GM21737 (cell line): ENCODE results near the gene CFL1.
A peak's percentile ranks its signal among the peaks of the same experiment; 100 is the strongest.
"Not testable (repeated sequence)": the region's sequence is repeated elsewhere in the genome, so short reads cannot be mapped to it uniquely, and the experiment has no call there.

Experiments used
- ATAC-seq: cut with Tn5 transposase; IDR thresholded peaks from one replicate; pipeline ENCODE4 v1.9.1; 2021; ENCODE audit warnings: mild to moderate bottlenecking, moderate library complexity; ENCODE audit not compliant: unreplicated experiment

CFL1 gene

DNA sequence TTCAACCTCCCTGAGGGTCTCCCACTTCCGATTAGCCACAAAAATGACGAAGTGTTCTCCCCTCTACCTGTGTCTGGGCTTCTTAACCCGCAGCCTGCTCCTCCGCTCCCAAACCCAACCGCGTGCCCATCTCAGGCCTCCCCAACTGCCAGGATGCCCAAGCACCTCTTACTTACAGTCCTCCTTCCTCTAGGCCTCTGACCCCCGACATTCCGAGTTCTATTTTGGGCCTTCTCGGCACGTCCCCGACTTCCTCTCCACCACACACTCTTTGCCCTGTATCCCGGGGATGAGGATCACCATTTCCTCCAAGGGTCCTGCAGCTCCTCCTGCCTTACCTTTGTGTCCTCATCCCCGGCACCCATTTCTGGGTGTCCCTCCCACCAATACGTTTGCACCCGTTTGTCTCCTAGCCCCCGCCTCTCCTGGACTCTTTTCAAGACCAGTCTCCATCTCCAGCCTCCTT, 1.9 kb upstream of the CFL1 start:
- ATAC-seq, result no peak

DNA sequence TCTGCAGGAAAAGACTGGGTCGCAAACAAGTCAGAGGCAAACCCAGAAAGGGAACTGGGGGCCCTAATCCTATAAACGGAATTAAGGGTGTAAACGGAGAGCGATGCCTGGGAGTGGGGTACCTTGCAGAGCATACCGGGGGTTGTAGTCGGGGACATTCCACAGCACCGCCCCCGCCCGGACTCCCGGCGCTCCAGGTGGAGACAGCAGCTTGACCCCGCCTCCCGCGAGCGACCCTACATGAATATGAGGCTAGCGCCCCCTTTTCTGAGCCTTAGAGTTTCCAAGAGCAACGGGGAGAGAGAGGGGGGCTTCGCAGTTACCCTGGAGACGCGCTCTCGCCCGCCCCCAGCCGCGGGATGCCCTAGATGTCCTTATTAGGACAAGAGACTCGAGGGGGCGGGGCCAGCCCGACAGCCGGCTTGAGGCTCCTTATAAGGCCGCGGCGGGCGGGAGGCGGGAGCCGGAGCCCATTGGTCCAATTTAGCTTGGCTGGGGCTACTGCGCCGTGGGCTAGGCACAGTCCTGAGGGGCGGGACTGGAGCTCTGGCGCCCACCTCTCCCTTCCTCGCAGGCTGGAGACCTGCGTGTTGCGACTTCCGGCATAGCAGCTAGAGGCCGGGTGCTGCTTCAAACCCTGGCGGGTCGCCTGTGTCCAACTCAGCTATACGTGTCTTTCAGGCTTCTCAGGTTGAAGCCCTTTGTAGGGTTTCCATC, 1.3 kb upstream of the CFL1 start:
- peak; percentile 46 for ATAC-seq

DNA sequence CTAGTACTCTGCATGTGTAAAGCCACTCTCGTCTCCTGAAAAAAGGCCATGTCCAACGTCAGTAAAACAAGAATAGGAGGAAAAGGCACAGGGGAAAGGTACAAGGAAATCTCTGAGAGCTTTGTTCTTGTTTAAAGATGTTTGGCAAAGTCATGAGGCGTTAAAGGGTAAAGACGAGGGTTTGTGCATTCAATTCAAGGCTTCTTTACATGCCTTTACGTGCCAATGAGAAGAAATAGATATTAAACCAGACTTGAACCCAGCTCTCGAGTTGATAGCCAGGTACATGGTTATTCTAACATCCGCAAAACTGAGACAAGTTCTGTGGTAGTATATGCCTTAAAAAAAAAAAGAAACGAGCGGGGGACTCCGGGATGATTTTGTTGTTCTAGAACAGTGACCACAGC, 704 bp upstream of the CFL1 start:
- ATAC-seq, result no peak

DNA sequence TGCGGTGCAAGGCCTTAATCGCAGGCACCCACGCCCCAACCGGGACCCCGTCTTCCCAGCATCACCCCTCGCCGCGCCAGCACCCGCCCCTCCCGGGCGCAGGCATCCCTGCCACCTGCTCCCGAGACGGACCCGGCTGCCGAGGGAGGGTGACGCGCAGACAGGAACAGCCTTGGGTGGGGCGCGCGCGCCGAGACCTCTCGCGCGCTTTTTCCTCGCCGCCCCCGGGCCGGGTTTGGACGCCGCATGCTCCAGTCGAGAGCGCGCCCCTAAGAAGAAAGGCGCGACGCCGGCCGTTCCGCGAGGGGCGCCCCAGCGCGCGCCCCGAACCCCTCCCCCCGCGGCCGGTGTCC, 504 bp downstream of the CFL1 start:
- peak; percentile 0 for ATAC-seq

DNA sequence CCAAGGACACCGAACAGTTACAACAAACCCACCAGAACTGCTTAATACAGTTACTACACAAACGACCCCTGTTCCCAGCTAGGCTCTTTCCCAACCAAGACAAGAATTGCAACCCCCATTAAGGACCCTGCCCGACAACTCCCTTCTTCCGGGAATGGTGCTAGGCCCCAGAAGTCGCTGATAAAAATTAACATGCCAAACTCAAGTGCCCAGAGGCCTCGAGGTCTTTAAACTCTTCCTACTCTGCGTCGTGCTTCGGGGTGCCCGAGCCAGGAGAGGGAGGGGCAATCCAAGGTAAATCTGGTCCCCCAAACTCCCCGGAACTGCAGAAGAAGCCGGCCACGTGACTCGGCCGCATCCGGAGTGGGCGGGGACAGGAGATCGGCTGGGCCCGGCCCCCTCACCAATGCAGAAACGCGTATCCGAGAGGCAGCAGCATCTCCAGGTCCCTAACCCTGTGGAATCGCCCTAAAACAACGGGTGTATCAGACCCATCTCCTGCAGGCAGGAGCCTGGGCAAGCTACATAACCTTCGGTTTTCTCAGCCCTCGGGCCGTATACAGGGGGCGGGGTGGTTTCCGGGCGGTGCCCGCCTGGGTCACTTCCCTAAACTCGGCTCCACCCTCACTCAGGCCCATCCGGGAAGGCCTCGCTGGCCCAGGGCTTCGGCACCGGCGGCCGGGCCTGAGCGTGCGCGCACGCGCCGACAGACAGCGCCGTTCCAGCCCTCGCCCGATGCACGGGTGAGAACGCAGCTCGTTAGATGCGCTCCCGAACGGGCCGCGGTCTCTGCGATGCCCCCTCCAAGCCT, 1.1 kb downstream of the CFL1 start:
- peak; percentile 27 for ATAC-seq

DNA sequence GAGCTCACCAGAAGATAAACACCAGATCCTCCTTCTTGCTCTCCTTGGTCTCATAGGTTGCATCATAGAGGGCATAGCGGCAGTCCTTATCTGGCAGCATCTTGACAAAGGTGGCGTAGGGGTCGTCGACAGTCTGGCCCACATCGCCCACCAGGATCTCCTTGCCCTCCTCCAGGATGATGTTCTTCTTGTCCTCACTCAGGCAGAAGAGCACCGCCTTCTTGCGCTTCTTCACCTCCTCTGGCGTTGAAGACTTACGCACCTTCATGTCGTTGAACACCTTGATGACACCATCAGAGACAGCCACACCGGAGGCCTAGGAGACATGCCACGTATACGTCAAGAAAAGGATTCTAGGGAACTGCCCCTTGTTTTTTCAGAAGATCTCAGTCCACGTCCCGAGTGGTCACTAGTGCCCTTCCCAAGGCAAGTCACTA, 2.0 kb downstream of the CFL1 start:
- no peak for ATAC-seq

DNA sequence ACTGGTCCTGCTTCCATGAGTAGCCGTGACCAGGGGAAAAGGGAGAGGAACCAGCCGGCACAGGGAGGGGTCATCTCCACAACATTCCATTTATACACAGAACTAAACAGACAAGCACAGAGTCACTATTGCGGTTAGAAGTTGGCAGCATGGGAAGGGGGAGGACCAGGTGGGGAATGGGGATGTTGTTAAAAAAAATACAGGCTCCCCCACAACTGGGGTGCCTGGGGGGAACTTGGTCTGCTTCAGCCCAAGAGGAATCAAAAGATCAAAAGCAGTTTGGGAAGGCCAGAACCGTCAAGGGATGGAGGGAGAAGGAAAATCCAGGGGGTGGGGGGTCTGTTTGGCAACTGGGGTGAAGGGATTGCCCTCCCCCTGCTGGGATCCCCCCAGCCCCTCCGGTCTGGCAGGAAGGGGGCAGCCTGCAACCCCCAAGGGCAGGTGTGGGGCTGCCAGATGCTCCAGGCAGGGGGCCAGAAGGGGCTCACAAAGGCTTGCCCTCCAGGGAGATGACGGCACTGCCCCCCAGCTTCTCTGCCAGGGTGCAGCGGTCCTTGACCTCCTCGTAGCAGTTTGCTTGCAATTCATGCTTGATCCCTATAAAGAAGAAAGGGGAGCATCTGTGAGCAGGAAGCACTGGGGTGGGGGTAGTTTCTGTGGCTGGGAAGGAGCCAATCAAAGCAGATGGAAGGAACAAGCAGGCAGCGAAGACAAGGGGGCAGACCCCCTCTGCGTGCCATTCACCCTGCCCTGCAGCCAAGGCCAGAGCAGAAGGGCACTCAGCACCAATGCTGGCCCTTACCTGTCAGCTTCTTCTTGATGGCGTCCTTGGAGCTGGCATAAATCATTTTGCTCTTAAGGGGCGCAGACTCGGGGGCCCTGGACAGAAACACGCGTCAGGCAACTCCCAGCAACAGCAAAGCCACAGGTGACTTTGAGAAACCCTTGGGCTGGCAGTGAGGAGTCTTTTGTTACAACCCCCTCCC, 2.8 kb downstream of the CFL1 start:
- no peak for ATAC-seq

DNA sequence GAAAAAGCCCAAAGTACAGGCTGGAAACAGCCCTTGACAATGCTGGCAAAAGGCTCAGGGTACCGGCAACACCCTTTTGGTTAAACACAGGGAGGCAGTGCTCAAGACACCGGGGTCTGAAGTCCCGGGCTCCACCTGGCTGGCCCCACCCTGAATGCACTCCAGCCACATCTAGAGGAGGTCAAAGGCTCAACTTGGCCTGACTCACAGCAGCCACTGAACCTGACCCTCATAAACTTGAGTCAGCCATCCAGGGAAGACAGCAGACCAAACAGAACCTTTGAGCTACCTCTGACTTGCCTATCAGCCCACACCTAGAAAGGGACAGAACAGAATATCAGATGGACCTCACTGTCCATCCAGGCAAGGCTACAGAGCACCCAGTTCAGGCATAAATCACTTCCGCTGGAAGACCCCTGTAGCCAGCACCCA, 3.8 kb downstream of the CFL1 start:
- ATAC-seq, result no peak

DNA sequence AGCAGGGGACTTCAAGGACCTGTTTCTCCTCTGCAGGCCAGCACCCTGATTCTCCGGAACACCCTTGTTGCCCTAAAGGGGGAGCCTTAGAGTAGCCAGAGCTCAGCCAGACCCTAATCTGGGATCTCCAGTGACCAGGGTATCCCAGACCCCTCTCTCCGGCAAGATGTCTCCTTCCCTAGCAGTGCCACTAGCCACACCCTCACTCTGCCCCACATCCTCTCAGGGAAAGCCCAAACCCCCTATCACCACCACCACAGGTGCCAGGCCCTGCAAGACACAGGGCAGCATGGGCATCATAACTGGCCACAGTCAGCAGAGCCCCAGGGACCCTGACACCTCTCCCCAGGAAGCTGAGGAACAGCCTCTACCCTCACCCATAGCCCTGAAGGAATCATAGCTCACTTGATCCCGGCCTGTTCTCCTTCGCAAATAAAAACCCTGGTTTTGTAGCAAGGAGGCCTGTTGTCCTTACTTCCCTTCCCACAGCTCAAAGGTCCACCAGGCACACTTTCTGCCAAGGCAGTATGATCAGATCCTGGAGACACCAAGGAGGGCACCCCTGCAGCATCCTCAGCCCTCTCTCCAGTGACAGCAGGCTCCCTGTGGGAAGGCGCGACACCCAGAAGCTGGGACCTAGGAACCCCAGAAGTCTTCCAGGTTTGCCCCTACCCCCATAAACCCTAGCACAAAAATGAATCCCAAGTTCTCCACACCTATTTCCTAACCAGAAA, 4.6 kb downstream of the CFL1 start:
- ATAC-seq, result no peak

DNA sequence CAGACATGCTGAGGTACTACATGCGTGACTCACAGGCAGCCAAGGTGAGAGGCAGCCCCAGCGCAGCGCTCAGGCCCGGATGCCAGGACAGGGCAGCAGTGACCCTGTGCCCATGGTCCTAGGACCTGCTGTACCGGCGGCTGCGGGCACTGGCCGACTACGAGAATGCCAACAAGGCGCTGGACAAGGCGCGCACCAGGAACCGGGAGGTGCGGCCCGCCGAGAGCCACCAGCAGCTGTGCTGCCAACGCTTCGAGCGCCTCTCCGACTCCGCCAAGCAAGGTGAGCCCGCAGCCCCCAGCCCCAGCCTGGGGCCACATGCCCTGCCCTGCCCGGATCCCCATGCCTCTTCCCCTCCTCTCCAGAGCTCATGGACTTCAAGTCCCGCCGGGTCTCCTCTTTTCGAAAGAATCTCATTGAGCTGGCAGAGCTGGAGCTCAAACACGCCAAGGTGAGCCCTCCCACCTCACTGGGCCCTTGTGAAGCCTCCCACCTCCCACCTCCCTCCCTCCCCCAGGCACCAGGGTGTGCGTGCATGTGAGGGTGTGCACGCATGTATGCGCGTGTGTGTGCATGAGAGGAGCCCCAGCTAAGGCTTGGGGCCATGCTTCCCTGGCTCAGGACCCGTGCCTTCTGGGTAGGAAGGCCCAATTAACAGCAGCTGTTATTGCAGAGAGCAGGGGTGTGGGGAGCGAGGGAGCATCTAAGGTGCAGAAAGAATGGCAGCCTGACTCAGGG, 5.3 kb downstream of the CFL1 start:
- no peak for ATAC-seq

DNA sequence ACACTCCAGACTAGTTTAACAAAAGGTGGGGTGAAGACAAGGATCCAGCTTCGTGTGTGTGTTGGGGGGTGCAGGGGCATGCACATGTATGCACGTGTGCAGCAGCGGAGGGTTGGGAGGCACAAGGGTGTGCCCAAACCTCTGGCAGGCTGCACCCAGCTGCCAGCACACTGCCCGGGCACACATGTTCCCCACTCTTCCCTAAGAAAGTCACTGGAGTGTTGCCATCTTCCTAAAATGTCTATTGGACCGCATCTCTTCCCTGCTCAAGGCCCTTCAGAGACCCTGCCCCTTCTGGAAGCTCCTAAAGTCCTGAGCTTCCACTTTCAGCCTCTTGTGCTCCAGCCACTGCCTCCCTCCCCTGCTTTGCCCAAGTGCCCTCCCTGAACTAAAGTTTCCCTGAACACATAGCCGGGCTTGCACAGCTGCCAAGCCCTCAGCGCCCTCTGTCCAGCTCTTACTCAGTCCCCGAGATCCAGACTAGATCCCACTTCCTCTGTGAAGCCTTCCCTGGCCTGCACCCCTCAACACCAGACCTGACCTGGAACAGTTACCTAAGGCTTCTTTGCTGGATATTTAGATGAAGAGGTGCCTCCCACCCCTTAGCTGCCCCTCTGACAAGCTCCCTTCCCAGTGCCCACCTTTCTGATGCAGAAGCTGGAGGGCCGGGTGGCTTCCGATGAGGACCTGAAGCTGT, 6.0 kb downstream of the CFL1 start:
- no peak for ATAC-seq

DNA sequence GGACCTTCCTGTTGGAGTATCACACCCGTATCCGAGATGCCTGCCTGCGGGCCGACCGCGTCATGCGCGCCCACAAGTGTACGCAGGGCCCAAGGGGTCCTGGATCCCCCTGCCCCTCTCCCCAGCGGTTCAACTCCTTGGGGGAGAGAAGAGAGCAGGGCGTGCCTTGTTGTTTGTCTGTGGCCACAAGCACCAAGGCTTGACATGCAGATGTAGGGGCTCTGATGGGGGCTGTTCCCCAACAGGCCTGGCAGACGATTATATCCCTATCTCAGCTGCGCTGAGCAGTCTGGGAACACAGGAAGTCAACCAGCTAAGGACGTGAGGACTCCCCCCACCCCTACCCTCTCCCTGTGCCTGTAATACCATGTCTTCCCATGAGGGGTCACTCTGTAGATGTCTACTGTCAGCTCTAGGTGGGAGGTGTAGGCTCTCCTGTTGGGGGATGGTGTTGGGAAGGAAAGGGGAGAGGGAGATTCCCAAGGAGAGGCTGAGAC, 6.8 kb downstream of the CFL1 start:
- ATAC-seq, result no peak

DNA sequence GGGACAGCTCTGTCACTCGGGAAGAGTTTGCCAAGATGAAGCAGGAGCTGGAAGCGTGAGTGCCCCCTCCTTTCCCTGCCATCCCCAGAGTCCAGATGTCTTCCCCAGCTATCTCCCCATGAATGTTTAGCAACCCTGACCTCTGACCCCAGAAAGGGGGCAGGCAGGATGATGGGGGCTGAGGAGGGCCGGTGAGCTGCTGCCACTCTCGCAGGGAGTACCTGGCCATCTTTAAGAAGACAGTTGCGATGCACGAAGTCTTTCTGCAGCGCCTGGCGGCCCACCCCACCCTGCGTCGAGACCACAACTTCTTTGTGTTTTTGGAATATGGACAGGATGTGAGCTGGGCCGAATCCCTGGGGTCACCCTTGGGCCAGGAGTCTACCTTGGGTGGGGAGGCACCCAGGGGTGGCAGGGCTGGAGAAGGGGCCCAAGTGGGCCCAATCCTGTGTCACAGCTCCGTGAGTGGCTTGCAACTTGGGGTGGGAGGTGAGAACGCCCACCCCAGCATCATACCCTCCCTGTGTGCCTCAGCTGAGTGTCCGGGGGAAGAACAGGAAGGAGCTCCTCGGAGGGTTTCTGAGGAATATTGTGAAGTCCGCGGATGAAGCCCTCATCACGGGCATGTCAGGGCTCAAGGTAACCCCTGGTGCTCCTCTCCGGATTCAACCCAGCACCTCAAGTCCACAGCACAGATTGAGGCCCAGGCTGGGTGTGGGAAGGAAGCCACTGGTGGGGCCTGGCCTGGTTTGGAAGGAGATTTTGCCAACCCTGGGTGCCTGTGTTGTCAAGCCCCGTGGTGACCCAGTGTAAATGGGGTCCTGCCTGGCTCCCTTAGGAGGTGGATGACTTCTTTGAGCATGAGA, 7.5 kb downstream of the CFL1 start:
- no peak for ATAC-seq

DNA sequence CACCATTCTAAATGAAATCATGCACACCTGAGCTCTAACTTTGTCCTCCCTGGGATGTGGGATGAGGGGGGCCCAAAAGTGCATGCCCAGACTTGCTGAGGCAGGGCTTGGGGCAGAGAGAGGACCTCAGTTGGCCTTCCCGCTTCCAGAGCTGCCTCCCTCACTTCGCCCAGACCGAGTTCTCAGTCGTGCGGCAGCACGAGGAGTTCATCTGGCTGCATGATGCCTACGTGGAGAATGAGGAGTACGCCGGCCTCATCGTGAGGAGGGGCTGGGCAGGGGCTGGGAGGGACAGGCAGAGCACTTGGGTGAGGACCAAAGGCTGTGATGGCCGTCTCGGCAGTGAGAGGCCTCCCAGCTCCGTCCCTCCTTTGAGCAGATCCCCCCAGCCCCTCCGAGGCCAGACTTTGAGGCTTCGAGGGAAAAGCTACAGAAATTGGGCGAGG, 8.2 kb downstream of the CFL1 start:
- no peak for ATAC-seq

DNA sequence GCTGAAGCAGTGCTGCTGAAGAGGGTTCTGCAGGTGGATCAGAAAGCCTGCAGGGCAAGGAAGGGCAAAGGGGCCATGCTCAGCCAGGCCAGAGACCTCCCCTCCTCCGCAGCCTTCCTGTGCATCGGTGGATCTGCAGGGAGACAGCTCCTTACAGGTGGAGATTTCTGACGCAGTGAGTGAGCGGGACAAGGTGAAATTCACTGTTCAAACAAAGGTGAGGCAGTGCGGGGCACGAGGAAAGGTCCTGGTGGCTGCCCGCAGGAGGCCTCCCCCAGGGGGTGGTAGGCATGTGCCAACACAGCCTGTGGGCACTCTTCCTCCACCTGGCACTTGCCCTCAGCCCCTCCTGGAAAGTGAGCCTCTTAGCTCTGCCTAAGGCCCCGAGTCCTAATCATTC, 8.6 kb downstream of the CFL1 start:
- ATAC-seq, result no peak

DNA sequence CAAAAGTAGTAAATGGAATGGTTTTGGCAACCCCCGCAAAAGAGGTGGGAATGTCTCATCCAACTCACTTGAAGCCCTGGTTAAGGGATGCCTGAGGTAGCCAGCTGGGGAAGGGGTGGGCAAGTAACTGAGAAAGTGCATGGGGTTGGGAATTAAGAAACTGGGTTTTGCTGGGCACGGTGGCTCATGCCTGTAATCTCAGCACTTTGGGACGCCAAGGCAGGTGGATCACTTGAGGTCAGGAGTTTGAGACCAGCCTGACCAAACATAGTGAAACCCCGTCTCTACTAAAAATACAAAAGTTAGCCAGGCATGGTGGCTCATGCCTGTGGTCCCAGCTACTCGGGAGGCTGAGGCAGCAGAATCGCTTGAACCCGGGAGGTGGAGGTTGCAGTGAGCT, 9.3 kb downstream of the CFL1 start:
- not testable (repeated sequence) for ATAC-seq

DNA sequence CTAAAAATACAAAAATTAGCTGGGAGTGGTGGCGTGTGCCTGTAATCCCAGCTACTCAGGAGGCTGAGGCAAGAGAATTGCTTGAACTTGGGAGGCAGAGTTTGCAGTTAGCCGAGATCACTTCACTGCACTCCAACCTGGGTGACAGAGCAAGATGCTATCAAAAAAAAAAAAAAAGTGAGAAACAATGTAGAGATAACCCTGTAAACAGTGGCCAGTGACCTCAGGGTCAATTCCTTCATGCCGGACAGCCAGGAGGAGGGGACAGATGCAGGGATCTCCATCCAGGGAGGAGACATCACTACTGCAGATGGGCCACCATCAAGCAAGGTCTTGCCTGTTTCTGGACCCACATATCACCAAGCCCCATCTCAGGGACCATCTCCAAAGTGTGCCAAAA, 10.2 kb downstream of the CFL1 start:
- ATAC-seq, result no peak
